Ecto neural progenitor cell (in vitro differentiated cells): ENCODE data around the gene TRMT112.

ENCODE experiments used
- DNase-seq: peaks from one replicate; pipeline ENCODE4 v3.0.0-alpha.2; 2018; ENCODE audit warnings: low spot score

Gene TRMT112

GRCh38 chr11:64269540-64270220 lies 47.7 kb downstream of the TRMT112 start:
- peak; percentile 98 for DNase-seq

GRCh38 chr11:64268893-64269539 lies 48.3 kb downstream of the TRMT112 start:
- DNase-seq, result peak; percentile 74

GRCh38 chr11:64268025-64268892 lies 49.1 kb downstream of the TRMT112 start:
- no peak for DNase-seq

- DNase-seq, result no peak
Measured at GRCh38 chr11:64267207-64267945, 50.0 kb downstream of the TRMT112 start.
